HG02678 (cell line): ENCODE results near the gene LRRC10.

Experiments
- ATAC-seq: cut with Tn5 transposase; IDR thresholded peaks from one replicate; pipeline ENCODE4 v1.9.1; 2021; ENCODE audit warnings: mild to moderate bottlenecking, moderate library complexity; ENCODE audit not compliant: unreplicated experiment

The LRRC10 gene

DNA sequence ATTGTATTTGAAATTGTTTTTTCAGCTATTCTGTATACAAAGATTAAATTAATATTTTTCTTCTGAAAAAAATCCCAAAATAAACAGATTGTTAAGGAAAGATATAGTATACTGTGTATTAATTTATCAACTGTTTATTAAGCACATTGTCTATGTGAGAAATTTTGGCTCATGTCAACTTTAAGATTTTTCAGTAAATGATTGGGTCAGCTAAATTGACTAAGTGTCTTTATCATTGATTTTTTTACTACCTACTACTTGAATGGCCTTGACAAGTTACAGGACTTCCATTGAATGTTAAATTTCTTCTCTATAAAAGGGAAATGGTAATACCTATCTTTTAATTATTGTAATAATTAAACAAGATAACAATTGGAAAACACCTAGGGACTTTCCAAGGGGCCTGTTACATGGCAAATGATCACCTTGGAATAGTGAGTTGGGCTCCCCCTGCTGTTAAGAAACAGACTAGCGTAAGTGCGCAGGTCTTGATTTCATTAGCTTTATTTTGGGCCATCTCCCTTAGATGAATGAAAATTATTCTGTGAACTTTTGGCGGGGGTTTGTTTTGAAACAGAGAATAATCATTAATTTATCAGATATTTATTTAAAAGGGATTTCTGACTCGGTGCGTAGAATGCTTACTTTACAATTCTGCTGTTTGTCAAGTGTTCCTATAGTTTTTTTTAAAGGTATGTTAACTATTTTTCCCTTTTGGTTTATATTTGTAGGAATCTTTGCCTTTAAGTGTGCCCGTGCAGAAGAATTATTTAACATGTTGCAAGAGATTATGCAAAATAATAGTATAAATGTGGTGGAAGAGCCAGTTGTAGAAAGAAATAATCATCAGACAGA is 39.9 kb downstream of the LRRC10 start:
- ATAC-seq, result peak; percentile 81

DNA sequence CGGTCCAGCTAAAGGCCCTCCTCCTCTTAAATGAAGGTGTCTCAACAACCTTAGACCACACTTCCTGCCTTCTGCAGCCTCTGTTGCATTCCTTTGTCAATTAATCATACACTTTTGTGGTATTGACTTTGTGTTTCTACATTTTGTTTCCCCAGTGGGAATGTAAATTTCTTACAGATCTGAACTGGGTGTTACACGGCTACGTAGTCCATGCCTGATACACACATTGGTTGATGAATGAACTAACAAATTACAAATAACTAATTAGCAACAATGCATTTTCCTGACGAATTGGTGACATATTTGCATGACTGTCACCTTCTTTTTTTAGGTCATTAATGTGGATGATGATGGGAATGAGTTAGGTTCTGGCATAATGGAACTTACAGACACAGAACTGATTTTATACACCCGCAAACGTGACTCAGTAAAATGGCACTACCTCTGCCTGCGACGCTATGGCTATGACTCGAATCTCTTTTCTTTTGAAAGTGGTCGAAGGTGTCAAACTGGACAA is 40.6 kb downstream of the LRRC10 start:
- no peak for ATAC-seq

DNA sequence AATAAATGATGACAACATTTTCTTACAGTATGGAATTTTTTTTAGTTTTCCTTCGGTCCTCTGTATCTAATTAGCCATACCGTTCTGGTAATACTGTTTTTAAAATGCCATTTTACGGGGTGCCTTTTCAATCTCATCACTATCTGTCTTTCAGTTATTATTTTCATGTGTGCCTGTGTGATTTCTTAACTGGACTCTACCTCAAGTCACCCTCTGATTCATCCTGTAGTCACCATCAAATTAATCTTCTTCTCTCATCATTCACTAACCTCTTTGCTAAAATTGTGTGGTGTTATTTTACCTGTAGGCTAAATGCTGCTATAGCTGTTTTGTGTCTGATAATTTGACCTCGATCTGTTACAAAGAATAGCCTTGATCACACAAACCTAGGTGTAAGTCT is 41.5 kb downstream of the LRRC10 start:
- no peak for ATAC-seq

DNA sequence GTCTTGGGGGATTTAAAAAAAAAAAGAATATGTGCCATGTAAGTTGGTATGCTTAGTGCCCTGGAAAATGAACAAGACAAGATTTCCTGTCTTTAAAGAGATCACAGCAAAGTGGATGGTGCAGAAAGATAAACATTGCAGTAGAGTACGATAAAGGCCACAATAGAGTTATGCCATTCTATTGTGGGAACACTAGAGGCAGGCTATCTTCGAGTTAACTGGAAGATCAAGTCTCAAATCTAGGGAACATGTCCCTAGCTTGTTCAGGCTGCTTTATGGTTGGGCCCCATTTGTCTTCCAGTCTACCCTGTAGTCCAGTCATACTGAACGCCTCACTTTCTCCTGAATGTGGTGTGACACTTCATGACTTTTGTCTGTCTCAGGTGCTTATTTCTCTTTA is 44.1 kb downstream of the LRRC10 start:
- ATAC-seq, result no peak

DNA sequence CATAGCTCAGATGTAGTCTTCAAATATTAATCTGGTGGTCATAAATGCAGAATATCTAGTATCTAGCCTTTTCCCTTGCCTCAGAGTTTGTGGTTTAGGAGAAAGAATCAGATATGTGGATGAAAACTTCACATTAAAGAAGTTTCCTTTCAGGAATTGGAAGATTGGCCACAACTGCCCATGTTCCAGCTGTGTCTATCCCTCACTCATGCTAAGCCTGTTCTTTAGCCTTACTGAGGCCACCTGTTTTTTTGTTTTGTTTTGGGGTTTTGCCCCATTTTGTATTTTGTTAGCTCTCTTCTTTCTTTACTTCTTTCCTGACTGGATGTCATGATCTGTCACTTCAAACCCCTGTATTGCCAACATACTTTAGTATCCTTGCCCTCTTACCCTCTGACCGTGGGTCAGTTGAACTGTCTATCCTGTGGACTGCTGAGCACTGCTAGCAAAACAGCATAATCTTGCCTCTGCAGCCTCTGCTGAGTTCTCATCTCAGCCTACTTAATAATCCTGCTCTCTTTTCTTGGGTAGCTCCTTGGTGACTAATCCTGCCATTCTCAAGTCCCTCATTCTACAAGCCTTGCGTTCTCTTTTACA is 47.4 kb downstream of the LRRC10 start:
- ATAC-seq, result no peak
